Measurements from ENCODE around the gene MAP1LC3B.

DNA sequence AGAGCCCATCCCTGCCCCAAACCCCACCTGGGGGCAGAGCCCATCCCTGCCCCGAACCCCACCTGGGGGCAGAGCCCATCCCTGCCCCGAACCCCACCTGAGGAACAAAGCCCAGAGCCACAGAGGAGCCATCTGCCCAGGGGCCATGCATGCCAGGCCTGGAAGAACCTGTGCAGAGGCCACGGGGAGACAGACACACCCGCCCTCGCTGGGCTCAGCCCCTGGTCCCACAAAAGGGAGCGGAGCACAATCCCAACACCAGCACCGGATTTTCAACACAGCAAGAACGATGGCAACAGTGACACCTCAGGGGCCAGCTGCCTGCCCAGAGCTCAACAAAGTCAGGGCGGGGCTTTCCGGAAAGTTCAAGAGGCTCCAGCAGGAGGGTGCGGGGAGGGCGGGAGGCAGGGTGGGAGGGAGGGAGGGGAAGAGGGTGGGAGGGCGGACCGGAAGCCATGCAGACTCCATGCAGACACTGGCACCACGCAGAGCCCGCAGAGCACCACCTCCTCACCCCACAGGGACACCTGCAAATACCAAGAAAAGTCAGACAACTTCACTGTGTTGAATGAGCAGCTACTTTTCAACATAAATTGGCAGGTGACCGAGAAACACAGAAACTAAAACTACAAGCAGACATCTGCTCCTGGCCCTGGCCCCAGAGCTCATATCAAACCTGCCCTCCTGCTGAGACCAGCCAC, 47.1 kb upstream of the MAP1LC3B start:
- TF ChIP-seq POLR2A (IDR thresholded peaks at IDR 0.05; ENCODE audit: low read depth, low read length) = no peak
- TF ChIP-seq TAF1 (IDR thresholded peaks at IDR 0.05; ENCODE audit: low read depth, low read length) = no peak
- no peak for TF ChIP-seq POLR2AphosphoS5 (IDR thresholded peaks at IDR 0.05; ENCODE audit: low read depth, low read length)
- TF ChIP-seq PAX5 (IDR thresholded peaks at IDR 0.05; ENCODE audit: insufficient read depth, low read length, severe bottlenecking) = no peak
- TF ChIP-seq SPI1 (IDR thresholded peaks at IDR 0.05; ENCODE audit: low read depth, low read length) = no peak

Measured in GM12891 (cell line).